Hepatocyte (in vitro differentiated cells): ENCODE measurements around the gene KIFC1. TPM values are rescaled to one million over a fixed set of nuclear protein-coding genes. Genes with fewer than 3 reads are reported as not detected.

Experiments used
- DNase-seq: peaks from one replicate; pipeline ENCODE4 v3.0.0-alpha.2; 2016; ENCODE audit warnings: low spot score
- H2AFZ ChIP-seq: fragments of 200-600 bp; sonication (generic); 2 replicates; pipeline ENCODE4 v1.6.0; 2016; ENCODE audit warnings: antibody characterized with exemption, mild to moderate bottlenecking
- H3K27ac ChIP-seq: fragments of 200-600 bp; sonication (generic); 2 replicates; pipeline ENCODE4 v1.5.1; 2016; ENCODE audit warnings: mild to moderate bottlenecking
- H3K27me3 ChIP-seq: fragments of 200-600 bp; sonication (generic); 2 replicates; pipeline ENCODE4 v1.6.1; 2016
- H3K36me3 ChIP-seq: fragments of 200-600 bp; sonication (generic); replicated peaks from 2 replicates; pipeline ENCODE4 v1.5.1; 2016; ENCODE audit warnings: low read depth; ENCODE audit not compliant: insufficient read depth
- H3K4me1 ChIP-seq: fragments of 200-600 bp; sonication (generic); 2 replicates; pipeline ENCODE4 v1.5.1; 2016; ENCODE audit warnings: mild to moderate bottlenecking, moderate library complexity; ENCODE audit not compliant: insufficient read depth
- H3K4me2 ChIP-seq: fragments of 200-600 bp; sonication (generic); 2 replicates; pipeline ENCODE4 v1.6.0; 2016
- H3K4me3 ChIP-seq: fragments of 200-600 bp; sonication (generic); 2 replicates; pipeline ENCODE4 v1.5.1; 2016; ENCODE audit warnings: mild to moderate bottlenecking
- H3K79me2 ChIP-seq: fragments of 200-600 bp; sonication (generic); 2 replicates; pipeline ENCODE4 v1.6.0; 2017; ENCODE audit warnings: mild to moderate bottlenecking
- H3K9me2 ChIP-seq: fragments of 200-600 bp; sonication (generic); replicated peaks from 2 replicates; pipeline ENCODE4 v1.6.0; 2017; ENCODE audit warnings: mild to moderate bottlenecking; ENCODE audit not compliant: insufficient read depth
- H3K9me3 ChIP-seq: fragments of 200-600 bp; sonication (generic); 2 replicates; pipeline ENCODE4 v1.5.1; 2016; ENCODE audit warnings: low read depth, mild to moderate bottlenecking
- H4K20me1 ChIP-seq: fragments of 200-600 bp; sonication (generic); 2 replicates; pipeline ENCODE4 v1.6.0; 2016; ENCODE audit warnings: mild to moderate bottlenecking; ENCODE audit not compliant: insufficient read depth, poor library complexity, severe bottlenecking
- EZH2 ChIP-seq: fragments of 200-600 bp; sonication (generic); IDR thresholded peaks from 2 replicates; pipeline ENCODE4 v1.6.1; 2016; ENCODE audit warnings: antibody characterized with exemption, mild to moderate bottlenecking, borderline replicate concordance
- EZH2phosphoT487 ChIP-seq: fragments of 200-600 bp; sonication (generic); IDR thresholded peaks from one replicate; pipeline ENCODE4 v1.6.1; 2018; ENCODE audit warnings: antibody characterized with exemption, mild to moderate bottlenecking, low read depth, moderate library complexity; ENCODE audit not compliant: unreplicated experiment, severe bottlenecking
- whole genome bisulfite sequencing: methylation state at CpG from one replicate; pipeline ENCODE4 v1.1.6; 2016; ENCODE audit warnings: low lambda C conversion rate; ENCODE audit errors: missing lambda C conversion rate; 5-methylcytosine and 5-hydroxymethylcytosine counted together
- microRNA-seq: library from miRNA; unstranded; fragments of <30 nt; microRNA quantifications from one replicate; pipeline ENCODE4, GENCODE V29; 2017
- polyA plus RNA-seq: library from polyadenylated mRNA; unstranded; fragments of >200 nt; fragmentation: Nextera tagmentation; extraction: Ambion mirVana; gene quantifications from 2 replicates; pipeline ENCODE4 v1.2.1, GENCODE V29; 2016
- small RNA-seq: library from RNA; depleted of rRNA; stranded (forward); fragments of <200 nt; gene quantifications from one replicate; pipeline ENCODE3, GENCODE V24; 2014
- total RNA-seq: library from RNA; depleted of rRNA; stranded (reverse); fragments of >200 nt; gene quantifications from 2 replicates; pipeline ENCODE4 v1.2.3, GENCODE V29; 2014
- TF ChIP-seq, protein P1 (sequence below): fragments of 200-600 bp; sonication (generic); IDR thresholded peaks from 2 replicates; pipeline ENCODE4 v1.5.1; 2016; ENCODE audit warnings: antibody characterized with exemption, mild to moderate bottlenecking; ENCODE audit not compliant: poor library complexity

KIFC1 gene
- total and polyA plus RNA-seq, 2 experiments from 2014 or later: 6.1 to 12.7 TPM

DNA sequence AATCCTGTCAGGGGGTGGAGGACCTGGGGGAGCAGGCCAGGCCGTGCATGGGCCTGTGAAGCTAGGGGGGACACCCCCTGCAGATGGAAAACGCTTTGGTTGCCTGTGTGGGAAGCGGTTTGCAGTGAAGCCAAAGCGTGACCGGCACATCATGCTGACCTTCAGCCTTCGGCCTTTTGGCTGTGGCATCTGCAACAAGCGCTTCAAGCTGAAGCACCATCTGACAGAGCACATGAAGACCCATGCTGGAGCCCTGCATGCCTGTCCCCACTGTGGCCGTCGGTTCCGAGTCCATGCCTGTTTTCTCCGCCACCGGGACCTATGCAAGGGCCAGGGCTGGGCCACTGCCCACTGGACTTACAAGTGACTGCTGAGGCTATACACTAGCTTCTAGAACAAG, 64.5 kb downstream of the KIFC1 start:
- Histone ChIP-seq H3K27me3 (no peaks in the 10 kb centered on the region), H3K9me3 (no peaks in the 10 kb centered on the region), H3K4me3 (no peak overlapping the region), H2AFZ (no peak overlapping the region), H3K9me2 (no peaks in the 10 kb centered on the region), H4K20me1 (no peaks in the 10 kb centered on the region), H3K36me3 (no peaks in the 10 kb centered on the region), H3K4me2 (no peak overlapping the region), H3K27ac (no peak overlapping the region), H3K4me1 (no peaks in the 10 kb centered on the region), H3K79me2 (peaks cover 21% of the 10 kb centered on the region)
- TF ChIP-seq EZH2 (no peak), EZH2phosphoT487 (no peak)
- TF ChIP-seq, protein P1, sequence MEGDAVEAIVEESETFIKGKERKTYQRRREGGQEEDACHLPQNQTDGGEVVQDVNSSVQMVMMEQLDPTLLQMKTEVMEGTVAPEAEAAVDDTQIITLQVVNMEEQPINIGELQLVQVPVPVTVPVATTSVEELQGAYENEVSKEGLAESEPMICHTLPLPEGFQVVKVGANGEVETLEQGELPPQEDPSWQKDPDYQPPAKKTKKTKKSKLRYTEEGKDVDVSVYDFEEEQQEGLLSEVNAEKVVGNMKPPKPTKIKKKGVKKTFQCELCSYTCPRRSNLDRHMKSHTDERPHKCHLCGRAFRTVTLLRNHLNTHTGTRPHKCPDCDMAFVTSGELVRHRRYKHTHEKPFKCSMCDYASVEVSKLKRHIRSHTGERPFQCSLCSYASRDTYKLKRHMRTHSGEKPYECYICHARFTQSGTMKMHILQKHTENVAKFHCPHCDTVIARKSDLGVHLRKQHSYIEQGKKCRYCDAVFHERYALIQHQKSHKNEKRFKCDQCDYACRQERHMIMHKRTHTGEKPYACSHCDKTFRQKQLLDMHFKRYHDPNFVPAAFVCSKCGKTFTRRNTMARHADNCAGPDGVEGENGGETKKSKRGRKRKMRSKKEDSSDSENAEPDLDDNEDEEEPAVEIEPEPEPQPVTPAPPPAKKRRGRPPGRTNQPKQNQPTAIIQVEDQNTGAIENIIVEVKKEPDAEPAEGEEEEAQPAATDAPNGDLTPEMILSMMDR: no peak
- DNase-seq: no peak
- WGBS: 96% methylated on average over 12 of the region's 12 CpGs

GRCh38 chr6:33458676-33459075, 67.1 kb downstream of the KIFC1 start:
- no peak overlapping the region for H3K4me3 ChIP-seq
- 81% methylated on average over 3 of the region's 3 CpGs for WGBS
- H3K9me3 ChIP-seq: no peaks in the 10 kb centered on the region
- no peaks in the 10 kb centered on the region for H3K9me2 ChIP-seq
- H3K4me1 ChIP-seq: no peaks in the 10 kb centered on the region
- no peak overlapping the region for H3K4me2 ChIP-seq
- TF ChIP-seq, protein P1: no peak
- no peak for TF ChIP-seq EZH2
- no peak for TF ChIP-seq EZH2phosphoT487
- no peak for DNase-seq
- peaks cover 16% of the 10 kb centered on the region for H3K79me2 ChIP-seq
- H3K27ac ChIP-seq: no peak overlapping the region
- H4K20me1 ChIP-seq: no peaks in the 10 kb centered on the region
- H2AFZ ChIP-seq: no peak overlapping the region
- H3K27me3 ChIP-seq: peaks cover 7% of the 10 kb centered on the region
- H3K36me3 ChIP-seq: no peaks in the 10 kb centered on the region

GRCh38 chr6:33459226-33459625, 67.6 kb downstream of the KIFC1 start:
- WGBS: 96% methylated on average over 2 of the region's 2 CpGs
- H2AFZ ChIP-seq: no peak overlapping the region

More at GRCh38 chr6:33459226-33459625, 67.6 kb downstream of the KIFC1 start:
- H3K4me2 ChIP-seq: no peak overlapping the region
- peaks cover 16% of the 10 kb centered on the region for H3K79me2 ChIP-seq
- no peak overlapping the region for H3K4me3 ChIP-seq
- no peaks in the 10 kb centered on the region for H3K36me3 ChIP-seq
- no peaks in the 10 kb centered on the region for H3K9me3 ChIP-seq
- peaks cover 9% of the 10 kb centered on the region for H3K27me3 ChIP-seq
- no peaks in the 10 kb centered on the region for H3K4me1 ChIP-seq
- H3K27ac ChIP-seq: no peak overlapping the region
- TF ChIP-seq EZH2phosphoT487 (no peak), EZH2 (no peak)
- TF ChIP-seq, protein P1: no peak
- no peaks in the 10 kb centered on the region for H3K9me2 ChIP-seq
- DNase-seq: no peak
- no peaks in the 10 kb centered on the region for H4K20me1 ChIP-seq

Small RNA genes lying within 50 kb of the gene (microRNA-seq; reads per million reads assigned to microRNA genes)
- gene MIR5004: not detected

Small RNA genes lying within 50 kb of the gene (small RNA-seq; reads per million reads assigned to genes)
- gene RPL35AP4 (not detected), gene ZBTB9 (not detected)

Other genes starting within 250 kb of the KIFC1 start
- 2.5 and 3.0 TPM in 2 replicates for gene COL11A2, start 199.4 kb upstream of the KIFC1 start, total RNA-seq
- gene COL11A2, start 199.4 kb upstream of the KIFC1 start, polyA plus RNA-seq: 4.2 and 4.7 TPM in 2 replicates
- gene RXRB, start 191.2 kb upstream of the KIFC1 start, total RNA-seq: 14.2 and 17.0 TPM in 2 replicates
- gene RXRB, start 191.2 kb upstream of the KIFC1 start, polyA plus RNA-seq: 24.6 and 29.8 TPM in 2 replicates
- 118 and 130 TPM in 2 replicates for gene SLC39A7, start 191.0 kb upstream of the KIFC1 start, total RNA-seq
- 46.4 and 55.0 TPM in 2 replicates for gene SLC39A7, start 191.0 kb upstream of the KIFC1 start, polyA plus RNA-seq
- gene HSD17B8, start 187.2 kb upstream of the KIFC1 start, total RNA-seq: 6.0 and 7.8 TPM in 2 replicates
- 11.1 and 12.9 TPM in 2 replicates for gene HSD17B8, start 187.2 kb upstream of the KIFC1 start, polyA plus RNA-seq
- gene RING1, start 183.3 kb upstream of the KIFC1 start, total RNA-seq: 25.0 and 25.6 TPM in 2 replicates
- gene RING1, start 183.3 kb upstream of the KIFC1 start, polyA plus RNA-seq: 32.3 and 32.5 TPM in 2 replicates
- gene VPS52, start 119.9 kb upstream of the KIFC1 start, total RNA-seq: 28.8 and 43.2 TPM in 2 replicates
- 42.5 and 48.3 TPM in 2 replicates for gene VPS52, start 119.9 kb upstream of the KIFC1 start, polyA plus RNA-seq
- 3,293 and 3,728 TPM in 2 replicates for gene RPS18, start 119.7 kb upstream of the KIFC1 start, total RNA-seq
- 1,497 and 1,517 TPM in 2 replicates for gene RPS18, start 119.7 kb upstream of the KIFC1 start, polyA plus RNA-seq
- 2.0 and 5.2 TPM in 2 replicates for gene B3GALT4, start 114.7 kb upstream of the KIFC1 start, total RNA-seq
- gene B3GALT4, start 114.7 kb upstream of the KIFC1 start, polyA plus RNA-seq: 5.7 and 8.1 TPM in 2 replicates
- 46.6 and 51.1 TPM in 2 replicates for gene WDR46, start 102.6 kb upstream of the KIFC1 start, total RNA-seq
- 70.1 and 84.2 TPM in 2 replicates for gene WDR46, start 102.6 kb upstream of the KIFC1 start, polyA plus RNA-seq
- gene PFDN6, start 102.2 kb upstream of the KIFC1 start, total RNA-seq: 43.9 and 52.7 TPM in 2 replicates
- gene PFDN6, start 102.2 kb upstream of the KIFC1 start, polyA plus RNA-seq: 19.5 and 27.2 TPM in 2 replicates
- 57.4 and 63.3 TPM in 2 replicates for gene RGL2, start 92.9 kb upstream of the KIFC1 start, total RNA-seq
- 82.1 and 89.3 TPM in 2 replicates for gene RGL2, start 92.9 kb upstream of the KIFC1 start, polyA plus RNA-seq
- 39.1 and 59.3 TPM in 2 replicates for gene TAPBP, start 77.7 kb upstream of the KIFC1 start, total RNA-seq
- gene TAPBP, start 77.7 kb upstream of the KIFC1 start, polyA plus RNA-seq: 108 and 116 TPM in 2 replicates
- 21.6 and 23.4 TPM in 2 replicates for gene ZBTB22, start 74.1 kb upstream of the KIFC1 start, total RNA-seq
- gene ZBTB22, start 74.1 kb upstream of the KIFC1 start, polyA plus RNA-seq: 23.2 and 23.8 TPM in 2 replicates
- 26.4 and 31.0 TPM in 2 replicates for gene DAXX, start 68.9 kb upstream of the KIFC1 start, total RNA-seq
- 28.4 and 35.3 TPM in 2 replicates for gene DAXX, start 68.9 kb upstream of the KIFC1 start, polyA plus RNA-seq
- gene PHF1, start 19.2 kb downstream of the KIFC1 start, total RNA-seq: 37.2 and 44.4 TPM in 2 replicates
- gene PHF1, start 19.2 kb downstream of the KIFC1 start, polyA plus RNA-seq: 42.4 and 53.0 TPM in 2 replicates
- 121 and 150 TPM in 2 replicates for gene CUTA, start 26.3 kb downstream of the KIFC1 start, total RNA-seq
- 349 and 357 TPM in 2 replicates for gene CUTA, start 26.3 kb downstream of the KIFC1 start, polyA plus RNA-seq
- gene SYNGAP1, start 28.2 kb downstream of the KIFC1 start, total RNA-seq: 5.3 and 6.6 TPM in 2 replicates
- gene SYNGAP1, start 28.2 kb downstream of the KIFC1 start, polyA plus RNA-seq: 4.9 and 5.7 TPM in 2 replicates
- gene ZBTB9, start 62.8 kb downstream of the KIFC1 start, total RNA-seq: 5.1 and 6.2 TPM in 2 replicates
- gene ZBTB9, start 62.8 kb downstream of the KIFC1 start, polyA plus RNA-seq: 5.0 and 6.7 TPM in 2 replicates
- 18.6 and 24.0 TPM in 2 replicates for gene BAK1, start 188.5 kb downstream of the KIFC1 start, total RNA-seq
- gene BAK1, start 188.5 kb downstream of the KIFC1 start, polyA plus RNA-seq: 23.6 and 33.1 TPM in 2 replicates
- gene ITPR3, start 229.5 kb downstream of the KIFC1 start, total RNA-seq: 27.3 and 39.6 TPM in 2 replicates
- gene ITPR3, start 229.5 kb downstream of the KIFC1 start, polyA plus RNA-seq: 14.8 and 16.5 TPM in 2 replicates